HG03558 (cell line): ENCODE data around the gene UBP1.
"Not testable (repeated sequence)": the region's sequence is repeated elsewhere in the genome, so short reads cannot be mapped to it uniquely, and the experiment has no call there.

ENCODE experiments used
- ATAC-seq: cut with Tn5 transposase; IDR thresholded peaks from one replicate; pipeline ENCODE4 v1.9.1; 2021; ENCODE audit warnings: moderate number of reproducible peaks; ENCODE audit not compliant: unreplicated experiment; ENCODE audit errors: extremely low read depth

UBP1 gene

DNA sequence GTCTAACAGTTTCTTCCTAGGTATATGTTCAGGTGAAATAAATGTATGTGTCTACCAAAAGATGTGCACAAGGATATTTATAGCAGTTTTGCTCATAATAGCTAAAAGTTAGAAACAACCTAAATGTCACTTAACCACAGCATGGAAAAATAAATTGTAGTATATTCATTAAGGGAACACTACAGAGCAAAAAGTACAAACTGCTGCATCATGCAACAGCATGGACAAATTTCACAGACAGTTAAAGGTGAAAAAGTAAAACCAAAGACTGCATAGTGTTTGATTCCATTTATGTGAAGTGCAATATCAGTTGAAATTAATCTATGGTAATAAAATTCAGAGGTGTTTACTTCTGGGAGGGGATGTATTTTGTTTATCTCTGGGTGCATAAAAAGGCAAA, 100.4 kb downstream of the UBP1 start:
- no peak for ATAC-seq

DNA sequence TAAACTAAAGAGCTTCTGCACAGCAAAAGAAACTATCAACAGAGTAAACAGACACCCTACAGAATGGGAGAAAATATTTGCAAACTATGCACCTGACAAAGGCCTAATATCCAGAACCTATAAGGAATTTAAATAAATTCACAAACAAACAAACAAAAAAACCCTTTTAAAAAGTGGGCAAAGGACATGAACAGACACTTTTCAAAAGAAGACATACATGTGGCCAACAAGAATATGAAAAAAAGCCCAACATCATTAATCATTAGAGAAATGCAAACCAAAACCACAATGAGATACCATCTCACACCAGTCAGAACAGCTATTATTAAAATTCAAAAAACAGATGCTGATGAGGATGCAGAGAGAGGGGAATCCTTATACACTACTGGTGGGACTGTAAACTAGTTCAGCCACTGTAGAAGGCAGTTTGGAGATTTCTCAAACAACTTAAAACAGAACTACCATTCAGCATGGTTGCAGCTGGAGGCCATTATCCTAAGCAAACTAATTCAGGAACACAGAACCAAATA, 101.2 kb downstream of the UBP1 start:
- ATAC-seq: not testable (repeated sequence)
